HG03196 (cell line): ENCODE data around the gene MYBBP1A.

Experiments used
- ATAC-seq: cut with Tn5 transposase; IDR thresholded peaks from one replicate; pipeline ENCODE4 v1.9.1; 2021; ENCODE audit not compliant: unreplicated experiment

The MYBBP1A gene

DNA sequence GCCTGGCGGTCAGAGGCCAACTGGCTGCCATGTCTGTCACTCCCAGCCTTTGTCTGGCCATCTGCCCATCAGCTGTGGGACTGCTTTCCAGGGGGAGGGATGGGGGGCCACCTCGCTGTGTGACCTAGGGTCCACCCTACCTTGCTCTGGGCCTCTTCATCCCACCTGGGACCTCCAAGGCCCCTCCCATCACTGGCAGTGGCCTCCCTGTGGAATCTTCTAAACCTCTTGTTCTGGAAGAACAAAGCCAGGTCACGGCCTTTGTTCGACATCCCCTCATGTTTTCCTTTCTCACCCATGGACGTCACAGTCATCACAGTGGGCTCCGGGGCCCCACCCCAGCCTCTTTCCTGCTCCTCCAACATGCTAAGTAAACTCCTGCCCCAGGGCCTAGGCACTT is 32.5 kb downstream of the MYBBP1A start:
- ATAC-seq: no peak

DNA sequence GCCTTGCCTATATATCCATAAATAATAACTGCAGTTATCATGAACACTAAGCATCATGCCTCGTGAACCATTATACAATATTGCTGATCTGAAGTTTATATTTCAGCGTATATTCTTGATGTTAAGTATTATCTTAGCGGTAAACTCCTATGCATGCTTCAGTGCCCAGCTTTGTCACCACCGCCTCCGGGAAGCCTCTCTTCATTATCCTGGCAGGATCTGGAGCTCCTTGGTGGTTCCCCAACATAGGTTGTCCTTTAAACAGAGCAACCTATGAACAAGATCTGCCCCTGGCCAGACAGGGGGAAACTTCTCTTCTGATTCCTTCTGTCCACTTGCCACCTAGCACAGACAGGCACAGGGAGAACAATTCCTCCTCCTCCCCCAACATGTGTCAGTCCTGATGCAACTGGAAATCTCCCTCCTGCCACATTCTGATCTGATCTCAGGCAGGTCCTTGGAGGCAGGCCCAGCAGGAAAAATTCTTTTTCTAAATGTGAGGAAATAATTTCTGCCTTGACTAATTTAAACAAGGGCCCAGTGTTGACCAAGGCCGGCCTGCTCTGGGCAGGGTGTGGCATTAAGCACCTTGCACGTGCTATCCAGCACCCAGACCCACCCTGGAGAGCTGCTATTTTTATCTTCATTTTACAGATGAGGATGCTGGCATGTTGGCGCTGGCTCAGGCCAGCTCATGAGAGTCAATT is 34.1 kb downstream of the MYBBP1A start:
- ATAC-seq: no peak

DNA sequence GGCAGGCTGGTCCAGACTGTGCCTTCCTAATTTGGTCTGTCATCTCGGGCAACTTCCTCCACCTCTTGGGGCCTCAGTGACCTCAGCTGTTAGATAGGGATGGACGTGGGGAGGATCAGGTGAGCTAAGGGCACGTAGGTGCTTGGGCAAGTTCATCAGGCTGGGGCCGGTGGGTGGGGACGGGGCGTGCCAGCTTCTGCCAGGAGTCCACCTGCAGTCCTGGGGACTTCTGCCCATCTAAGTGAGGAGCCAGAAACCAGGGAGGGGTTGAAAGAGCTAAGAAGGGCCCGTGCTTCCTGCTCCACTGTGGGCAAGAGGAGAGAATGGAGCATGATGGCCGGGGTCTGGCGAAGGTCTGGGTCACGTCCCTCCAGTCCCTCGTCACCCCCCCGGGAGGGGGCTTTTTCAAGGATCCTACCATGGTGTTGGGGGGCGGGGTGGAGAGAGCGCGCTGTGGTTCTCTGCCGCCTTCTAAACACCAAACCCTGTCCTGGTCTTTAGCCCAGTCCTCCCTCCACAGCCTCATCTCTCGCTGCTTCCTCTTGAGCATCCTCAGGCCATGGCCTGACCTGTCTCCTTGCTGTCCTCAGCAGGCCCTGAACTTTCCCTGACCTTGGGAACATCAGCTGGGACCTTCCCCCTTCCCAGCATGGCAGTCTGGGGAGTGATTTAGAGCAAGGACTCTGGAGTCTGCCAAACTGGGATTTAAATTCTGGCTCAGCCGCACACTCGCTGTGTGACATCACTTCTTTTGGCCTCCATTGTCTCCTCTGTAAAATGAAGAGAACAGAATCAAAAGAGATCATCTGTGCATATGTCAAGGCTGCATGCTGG is 34.9 kb downstream of the MYBBP1A start:
- ATAC-seq: no peak

DNA sequence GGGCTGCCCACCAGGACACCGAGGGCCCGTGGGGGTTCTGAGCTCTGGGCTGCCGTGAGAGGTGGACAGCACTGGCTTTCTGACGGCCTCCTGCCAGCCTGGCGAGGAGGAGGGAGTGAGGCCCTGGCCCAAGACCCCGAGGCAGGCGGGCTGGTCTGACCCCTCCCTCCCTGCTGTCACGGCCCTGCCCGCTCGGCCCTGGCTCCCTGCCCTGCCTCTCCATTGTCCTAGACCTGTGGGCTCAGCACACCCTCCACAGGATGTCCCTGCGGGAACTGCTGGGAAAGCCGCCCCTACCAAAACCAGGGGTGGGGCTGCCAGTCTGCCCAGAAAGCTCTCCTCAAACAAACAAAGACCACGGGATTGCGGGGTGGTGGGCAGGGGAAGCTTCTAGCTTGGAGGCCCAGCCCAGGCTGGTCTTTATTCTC is 35.8 kb downstream of the MYBBP1A start:
- no peak for ATAC-seq

DNA sequence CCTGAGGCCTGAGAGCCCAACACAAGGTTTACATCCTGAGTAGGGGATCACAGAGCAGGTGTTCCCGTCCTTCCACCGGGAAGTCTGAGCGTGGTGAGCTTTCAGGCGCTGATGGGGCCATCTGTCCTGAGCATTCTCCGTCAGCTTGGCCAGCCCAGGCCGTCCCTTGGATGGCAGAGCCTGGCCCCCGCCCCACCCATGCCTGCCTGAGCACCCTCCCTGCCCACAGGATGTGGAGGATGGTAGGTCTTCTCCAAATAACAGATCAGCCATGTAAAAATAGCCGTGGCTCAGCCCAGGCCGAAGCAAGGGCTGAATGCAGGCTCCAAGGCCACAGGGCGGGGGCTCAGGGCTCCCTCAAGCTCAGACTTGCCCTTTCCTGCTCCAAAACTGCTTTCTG is 36.3 kb downstream of the MYBBP1A start:
- ATAC-seq: no peak

DNA sequence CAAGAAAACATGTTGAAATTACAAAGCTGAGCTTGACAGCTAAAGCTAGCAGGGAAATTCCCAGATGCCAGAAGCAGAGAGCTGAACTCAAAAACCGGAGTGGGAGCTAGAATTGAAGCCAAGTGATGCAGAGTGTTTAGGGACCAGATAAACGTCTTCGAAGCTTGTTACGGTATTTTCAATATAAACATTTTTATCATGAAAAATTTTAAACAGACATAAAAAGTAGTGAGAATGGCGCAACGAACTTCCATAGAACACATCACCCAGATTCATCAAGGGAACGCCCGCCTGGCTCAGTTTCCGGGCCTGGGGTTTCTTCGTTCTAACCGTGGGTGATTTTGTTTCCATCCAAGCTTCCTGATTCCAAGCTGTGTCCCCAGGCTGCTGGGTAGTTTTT is 38.4 kb downstream of the MYBBP1A start:
- ATAC-seq: no peak

DNA sequence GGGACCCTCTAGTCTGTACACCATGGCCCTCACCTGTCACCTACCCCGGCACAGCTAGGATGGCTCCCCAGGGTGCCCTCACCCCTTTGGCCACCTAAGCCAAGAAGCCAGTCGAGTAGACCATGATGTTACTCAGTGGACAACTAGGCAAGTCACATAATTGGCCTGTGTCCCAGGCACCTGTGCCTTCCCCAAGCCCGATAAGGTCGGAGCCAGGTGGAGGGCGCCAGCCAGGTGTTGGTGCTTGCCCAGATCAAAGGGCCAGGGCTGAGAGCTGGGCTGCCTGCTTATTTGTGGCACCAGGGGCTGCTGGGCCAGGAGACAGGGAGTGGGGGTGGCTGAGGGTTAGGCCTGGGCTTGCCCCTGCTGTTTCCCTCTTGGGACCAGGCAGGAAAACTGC is 39.7 kb downstream of the MYBBP1A start:
- no peak for ATAC-seq

DNA sequence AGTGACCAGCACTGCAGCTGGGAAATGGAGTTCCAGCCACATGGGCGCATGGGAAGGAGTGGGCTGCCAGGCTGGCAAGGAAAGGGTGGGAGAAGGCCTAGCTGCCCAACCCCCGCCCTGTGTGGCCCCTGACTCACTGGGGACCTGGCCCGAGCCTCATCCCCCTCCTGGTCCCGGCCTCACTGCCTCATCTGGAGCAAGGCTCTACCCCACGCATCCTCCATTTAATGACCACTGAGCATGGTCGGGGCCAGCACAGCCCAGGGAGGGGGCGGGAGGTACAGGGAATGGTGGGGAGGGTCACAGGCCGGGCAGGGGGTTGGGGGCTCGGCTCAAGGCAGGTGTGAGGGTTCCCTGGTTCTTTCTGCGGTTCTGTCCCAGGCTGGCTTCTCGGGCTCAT is 40.4 kb downstream of the MYBBP1A start:
- ATAC-seq: no peak

DNA sequence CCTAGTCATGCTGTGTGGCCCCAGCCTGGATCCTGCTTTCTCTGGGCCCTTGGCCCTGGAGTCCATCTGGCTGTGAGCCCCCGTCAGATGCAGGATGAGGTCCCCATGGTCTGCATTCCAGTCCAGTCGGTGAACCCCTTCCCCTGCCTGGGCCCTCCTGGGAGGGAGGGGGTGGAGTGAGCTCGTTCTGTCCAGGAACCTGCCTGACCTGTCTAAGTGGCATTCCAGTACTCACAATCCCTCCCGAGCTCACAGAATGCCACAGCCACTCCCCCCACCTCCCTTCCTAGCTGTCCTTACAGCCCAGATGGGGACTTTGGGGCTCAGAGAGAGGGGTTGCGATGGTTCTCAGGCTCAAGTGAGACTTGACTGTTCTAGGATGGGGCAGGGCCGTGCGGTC is 41.0 kb downstream of the MYBBP1A start:
- ATAC-seq: no peak

DNA sequence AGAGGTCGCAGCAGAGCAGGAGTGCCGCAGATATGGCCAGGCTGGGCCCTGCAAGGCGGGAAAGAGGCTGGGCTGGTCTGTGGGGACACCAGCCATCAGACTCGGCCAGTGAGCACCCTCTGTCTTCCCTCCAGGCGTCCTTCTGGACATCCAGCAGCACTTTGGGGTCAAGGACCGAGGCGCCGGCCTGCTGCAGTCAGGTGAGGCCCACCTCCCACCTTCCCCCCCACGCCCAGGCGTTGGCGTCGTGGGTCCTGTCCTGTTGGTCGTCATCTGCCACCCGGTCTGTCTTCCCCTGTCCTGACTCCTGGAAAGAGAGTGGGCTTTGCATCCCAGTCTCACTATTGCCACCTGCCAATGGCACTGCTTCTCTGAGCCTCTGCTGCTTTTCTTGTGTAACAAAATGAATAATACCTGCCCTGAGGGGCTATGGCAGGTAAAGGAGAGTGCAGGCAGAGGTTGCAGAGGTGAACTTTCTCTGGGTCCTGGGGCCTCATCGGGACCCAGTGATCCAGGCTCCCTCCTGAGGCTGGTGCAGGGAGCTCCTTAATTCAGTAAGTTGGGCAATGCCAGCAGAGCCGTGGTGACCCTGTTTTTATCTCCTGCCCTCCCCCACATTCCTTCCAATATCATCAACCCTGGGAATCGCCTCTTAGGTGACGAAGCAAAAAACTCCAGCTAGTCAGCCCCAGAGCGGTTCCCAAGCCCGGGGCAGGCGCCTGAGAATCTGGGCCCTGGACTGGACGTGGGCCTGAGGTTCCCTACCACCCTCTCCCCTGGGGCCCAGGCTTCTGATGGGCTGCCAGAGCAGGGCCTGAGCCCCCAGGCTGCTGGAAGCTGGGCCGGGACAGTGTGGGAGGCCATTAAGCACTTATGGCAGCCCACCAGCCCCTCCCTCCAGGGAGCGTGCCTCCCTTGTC is 41.8 kb downstream of the MYBBP1A start:
- no peak for ATAC-seq

DNA sequence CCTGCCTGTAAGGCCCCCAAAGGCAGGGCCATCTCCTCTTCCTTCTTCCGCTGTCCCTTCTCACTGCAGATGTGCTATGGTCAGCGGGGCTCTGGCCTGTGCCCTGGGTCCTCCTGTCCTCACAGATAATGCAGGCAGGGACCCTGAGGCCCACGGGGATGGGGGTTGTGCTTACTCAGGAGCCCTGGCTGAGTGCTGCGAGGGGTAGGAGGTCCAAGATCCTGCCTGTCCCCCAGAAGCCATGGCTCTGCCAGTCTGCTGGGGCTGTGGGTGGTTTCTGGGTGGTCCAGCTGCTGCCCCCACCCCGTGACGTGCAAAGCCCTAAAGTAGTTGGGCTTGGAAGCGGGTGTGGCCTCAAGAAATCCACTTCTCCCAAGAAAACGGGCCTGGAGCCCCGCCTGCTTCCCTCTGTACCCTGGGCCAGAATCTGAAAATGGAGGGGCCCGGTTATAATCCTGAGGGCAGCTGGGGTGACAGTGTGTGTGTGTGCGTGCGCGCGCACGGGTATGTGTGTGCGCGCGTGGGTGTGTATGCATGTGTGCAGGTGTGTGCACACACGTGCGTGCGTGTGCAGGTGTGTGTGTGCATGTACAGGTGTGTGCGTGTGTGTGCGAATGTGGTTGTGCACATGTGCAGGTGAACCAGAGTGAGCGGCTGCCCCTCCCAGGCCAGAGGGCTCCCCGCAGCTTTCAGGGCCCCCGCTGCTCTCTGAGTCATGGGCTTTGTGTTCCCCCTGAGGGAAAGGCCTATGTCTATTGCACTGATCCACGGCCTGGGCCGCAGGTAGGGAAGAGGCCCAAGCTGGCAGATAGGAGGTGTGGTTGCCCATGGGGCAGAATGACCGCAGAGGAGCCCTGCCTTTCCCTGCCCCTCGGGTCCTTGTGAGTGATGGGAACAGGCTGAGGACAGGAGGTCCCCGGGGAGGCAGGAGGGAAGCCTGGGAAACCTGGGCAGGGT is 42.8 kb downstream of the MYBBP1A start:
- ATAC-seq: no peak

DNA sequence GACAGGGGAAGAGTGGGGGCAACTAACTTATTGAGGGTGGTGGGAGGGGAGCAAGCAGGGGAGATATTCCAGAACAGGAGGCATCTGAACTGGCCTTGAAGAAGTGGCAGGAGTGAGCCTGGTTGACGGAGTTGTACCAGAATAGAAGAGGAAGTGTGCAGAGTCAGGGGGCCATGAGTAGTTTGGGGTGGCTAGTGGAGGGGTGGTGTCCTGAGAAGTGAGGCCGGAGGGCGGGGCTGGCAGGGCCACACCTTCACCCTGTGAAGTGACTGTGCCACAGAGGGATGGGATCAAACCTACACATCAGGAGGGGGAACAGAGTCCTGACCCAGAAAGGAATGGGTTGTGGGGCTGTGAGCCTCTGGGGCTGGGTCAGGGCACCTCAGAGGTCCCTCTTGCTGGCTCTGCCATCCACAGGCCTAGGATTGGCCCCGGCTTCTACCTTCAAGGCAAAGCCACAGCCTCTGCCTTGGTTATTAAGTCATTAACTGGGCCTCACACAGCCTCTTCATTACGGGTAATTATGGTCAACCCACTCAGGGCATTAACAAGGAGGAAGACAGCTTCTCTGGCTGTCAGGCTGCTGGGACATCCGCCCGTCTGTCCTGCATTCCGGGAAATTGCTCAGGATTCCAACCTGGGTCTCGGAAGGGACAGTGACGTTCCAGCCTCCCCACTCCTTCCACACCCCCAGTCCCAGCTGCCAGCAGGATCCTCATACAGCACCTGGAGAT is 43.8 kb downstream of the MYBBP1A start:
- ATAC-seq: no peak

DNA sequence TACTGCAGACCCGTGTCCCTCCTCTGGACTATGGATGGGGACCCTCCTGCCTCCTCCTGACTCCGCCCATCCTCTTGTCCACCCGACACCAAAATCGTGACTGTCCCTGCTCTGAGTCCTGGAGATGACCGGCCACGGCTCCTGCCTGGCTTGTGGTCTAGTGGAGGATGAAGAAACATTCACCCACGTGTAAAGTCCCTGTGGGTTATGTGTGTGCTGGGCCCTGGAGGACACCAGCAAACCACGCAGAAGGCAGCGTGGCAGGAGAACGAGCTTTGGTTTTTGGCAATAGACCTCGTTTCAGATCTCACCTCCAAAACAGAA is 44.6 kb downstream of the MYBBP1A start:
- ATAC-seq: no peak

DNA sequence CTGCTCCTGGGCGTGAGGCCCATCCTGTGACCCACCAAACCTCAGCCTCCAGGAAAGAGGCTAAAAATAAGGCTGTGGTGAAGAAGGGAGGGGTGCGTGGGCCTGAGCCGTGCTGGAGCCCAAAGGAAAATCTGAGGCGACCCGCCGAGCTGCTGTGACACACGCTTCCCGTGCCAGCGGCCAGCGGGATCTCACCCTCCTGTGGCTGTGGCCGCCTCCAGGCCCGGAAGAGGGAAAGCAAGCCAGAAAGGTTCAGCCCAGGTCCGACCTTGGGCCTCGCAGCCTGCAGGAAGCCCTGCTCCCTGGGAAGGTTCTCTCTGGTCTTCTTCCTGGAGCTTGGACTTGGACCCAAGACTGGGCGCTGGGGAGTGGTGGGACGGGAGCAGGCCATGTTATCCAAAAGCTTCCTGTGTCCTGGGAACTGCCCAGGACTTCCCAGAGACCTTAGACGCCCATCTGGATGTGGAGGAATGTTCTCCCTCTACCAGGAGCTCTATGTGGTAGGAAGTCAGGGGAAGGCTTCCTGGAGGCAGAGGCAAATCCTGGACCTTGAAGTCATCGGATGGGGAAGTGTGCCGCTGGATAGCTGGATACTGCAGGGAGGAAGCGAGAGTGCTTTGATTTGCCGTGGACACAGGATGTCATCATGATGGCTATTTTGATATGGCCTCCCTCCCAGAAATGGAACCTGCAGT is 45.1 kb downstream of the MYBBP1A start:
- no peak for ATAC-seq

DNA sequence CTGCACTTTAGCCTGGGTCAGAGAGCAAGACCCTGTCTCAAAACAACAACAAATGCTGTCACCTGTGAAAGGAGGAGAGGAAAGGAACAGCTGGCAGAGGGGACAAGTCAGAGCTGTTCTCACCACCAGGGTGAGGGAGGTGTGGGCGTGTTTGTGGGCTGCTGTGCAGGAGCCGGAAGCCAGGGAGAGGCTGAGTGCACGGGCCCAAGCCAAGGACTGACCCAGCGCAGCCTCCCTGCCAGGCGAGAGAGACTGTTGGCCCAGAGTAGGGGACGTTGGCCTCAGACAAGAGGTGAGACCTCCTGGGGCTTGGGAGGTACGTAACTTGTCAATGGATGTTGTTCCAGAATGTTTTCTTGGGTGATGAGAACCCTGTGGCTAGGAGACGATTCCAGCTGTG is 45.8 kb downstream of the MYBBP1A start:
- ATAC-seq: no peak

DNA sequence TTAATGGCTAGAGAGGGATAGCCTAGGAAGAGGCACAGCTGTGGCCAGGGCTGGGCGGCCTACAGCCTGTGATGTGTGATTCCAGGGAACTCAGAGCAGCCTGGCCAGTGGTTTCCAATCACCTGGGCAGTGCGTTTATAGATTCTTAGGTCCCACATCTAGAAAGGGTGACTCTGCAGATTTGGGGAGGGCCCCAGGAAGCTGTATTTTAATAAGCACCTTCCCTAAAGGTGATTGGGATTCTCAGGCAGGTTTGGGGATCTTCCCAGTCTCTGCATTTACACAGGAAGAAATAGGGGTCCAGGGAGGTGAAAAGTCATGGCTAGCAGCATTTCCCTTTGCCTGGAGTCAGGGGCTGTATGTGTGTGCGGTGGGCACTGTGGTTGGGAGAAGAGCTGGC is 47.0 kb downstream of the MYBBP1A start:
- ATAC-seq: no peak

DNA sequence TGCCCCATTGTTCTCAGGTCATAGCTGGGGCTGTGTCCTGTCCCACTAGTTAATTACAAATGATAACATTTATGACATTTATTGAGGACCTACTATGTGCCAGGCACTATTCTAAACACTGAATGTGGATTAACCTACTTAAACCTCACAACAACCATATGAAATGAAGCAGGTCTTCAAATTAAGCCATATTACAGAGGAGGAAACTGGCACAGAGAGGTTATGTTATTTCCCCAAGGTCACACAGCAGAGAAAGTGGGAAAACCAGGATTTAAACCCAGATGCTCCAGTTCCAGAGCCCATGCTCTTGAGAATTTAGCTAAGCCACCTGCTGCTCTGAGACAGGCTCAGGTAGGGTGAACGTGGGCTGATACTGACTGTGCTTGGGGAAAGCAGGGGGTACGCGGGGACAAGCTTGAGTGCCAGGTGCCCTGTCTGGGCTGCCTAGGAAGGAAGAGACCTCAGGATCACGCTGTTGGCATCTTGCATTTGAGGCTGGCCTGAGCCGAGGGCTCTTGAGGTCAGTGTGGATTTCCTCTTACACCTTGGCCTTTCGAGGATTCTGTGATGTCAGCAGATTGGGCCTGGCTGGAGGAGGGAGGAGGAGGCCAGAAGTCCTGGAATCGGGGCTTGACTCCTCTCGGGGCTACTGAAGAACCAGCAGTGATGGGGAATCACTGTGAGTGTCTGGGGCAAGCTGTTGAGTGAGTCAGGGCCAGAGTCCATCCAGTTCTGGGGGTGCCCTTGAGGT is 47.6 kb downstream of the MYBBP1A start:
- no peak for ATAC-seq

DNA sequence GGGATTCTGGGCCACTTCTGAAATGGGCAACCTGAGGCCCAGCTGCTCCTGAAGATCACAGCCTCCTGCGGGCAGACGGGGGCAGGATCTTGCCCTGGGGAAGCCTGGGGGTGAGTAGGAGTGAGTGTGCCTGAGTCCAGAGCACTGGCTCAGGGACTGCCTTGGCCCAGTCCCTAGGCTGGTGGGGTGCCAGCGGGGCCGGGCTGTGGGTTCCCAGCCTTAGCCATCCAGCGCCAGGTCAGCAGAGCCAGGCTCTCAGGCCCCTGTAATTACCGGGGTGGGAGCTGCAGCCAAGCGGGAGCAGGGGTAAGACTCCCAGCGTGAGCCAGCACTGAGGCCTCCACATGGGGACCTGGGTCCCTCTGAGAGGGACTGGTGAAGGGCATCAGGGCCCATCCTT is 48.3 kb downstream of the MYBBP1A start:
- ATAC-seq: no peak
